NCI-H226 (cell line): ENCODE data around the gene LITAFD.

Experiments used
- DNase-seq: peaks from one replicate; pipeline ENCODE4 v3.0.0-alpha.2; 2015

The LITAFD gene

GRCh38 chr16:8921347-8921984 lies 39.3 kb downstream of the LITAFD start:
- DNase-seq, result no peak

DNA sequence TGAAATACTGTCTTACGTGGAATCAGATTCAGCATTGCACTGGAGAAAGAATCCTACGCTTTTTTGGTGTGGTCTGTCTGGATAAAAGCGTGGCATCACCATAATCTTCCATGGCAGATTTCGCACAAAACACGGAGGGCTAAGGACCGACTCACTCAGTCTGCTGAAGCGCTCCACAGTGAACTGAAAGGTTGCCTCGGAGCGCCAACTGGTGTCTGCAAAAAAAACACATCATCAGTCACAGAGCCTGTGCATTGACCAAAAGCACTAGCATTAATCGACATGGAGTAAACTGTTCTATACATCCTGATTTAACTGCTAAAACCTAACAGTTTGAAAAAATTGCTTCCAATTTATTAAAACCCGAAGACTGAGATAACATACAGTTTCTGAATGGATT lies 41.0 kb downstream of the LITAFD start:
- DNase-seq, result no peak

- DNase-seq, result no peak
Observed at GRCh38 chr16:8924214-8924613, 42.1 kb downstream of the LITAFD start.

GRCh38 chr16:8925455-8925854 lies 43.3 kb downstream of the LITAFD start:
- no peak for DNase-seq

- no peak for DNase-seq
Observed at GRCh38 chr16:8926827-8927226, 44.7 kb downstream of the LITAFD start.

DNA sequence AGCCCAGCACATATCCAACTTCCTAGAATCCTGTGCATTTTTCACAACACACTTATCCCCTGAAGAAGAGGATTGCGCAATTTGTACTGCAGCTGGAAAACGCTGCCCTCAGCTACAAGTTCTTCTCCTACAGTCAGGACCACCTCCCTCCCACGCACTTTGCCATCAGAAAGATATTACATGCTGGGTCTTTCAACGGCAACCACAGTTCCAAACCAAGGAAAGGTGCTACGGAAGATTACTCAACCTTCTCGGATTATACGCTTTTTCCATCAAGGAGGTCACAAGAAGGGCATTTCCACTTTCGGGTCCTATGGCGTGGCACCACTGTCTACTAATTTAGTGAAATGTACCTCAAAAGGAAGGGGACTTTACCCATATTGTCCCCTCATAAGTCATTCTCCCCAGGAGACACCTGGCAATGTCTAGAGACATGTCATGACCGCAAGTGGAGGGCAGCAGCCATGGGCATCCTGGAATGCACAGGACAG lies 46.4 kb downstream of the LITAFD start:
- no peak for DNase-seq

GRCh38 chr16:8929086-8929748 lies 47.1 kb downstream of the LITAFD start:
- DNase-seq, result no peak

GRCh38 chr16:8931859-8932258 lies 49.7 kb downstream of the LITAFD start:
- peak; percentile 19 for DNase-seq

- no peak for DNase-seq
Observed at GRCh38 chr16:8934601-8935000, 52.5 kb downstream of the LITAFD start.
